HG02678 (cell line): ENCODE results near the gene INF2.
A peak's percentile ranks its signal among the peaks of the same experiment; 100 is the strongest.
"Not testable (repeated sequence)": the region's sequence is repeated elsewhere in the genome, so short reads cannot be mapped to it uniquely, and the experiment has no call there.

Source experiments
- ATAC-seq: cut with Tn5 transposase; IDR thresholded peaks from one replicate; pipeline ENCODE4 v1.9.1; 2021; ENCODE audit warnings: mild to moderate bottlenecking, moderate library complexity; ENCODE audit not compliant: unreplicated experiment

INF2 gene

GRCh38 chr14:104657101-104657524 lies 32.3 kb upstream of the INF2 start:
- no peak for ATAC-seq

GRCh38 chr14:104657563-104658324 lies 31.7 kb upstream of the INF2 start:
- ATAC-seq, result no peak

GRCh38 chr14:104658325-104658712 lies 31.1 kb upstream of the INF2 start:
- ATAC-seq, result no peak

GRCh38 chr14:104659146-104659545 lies 30.3 kb upstream of the INF2 start:
- ATAC-seq, result no peak

- peak; percentile 33 for ATAC-seq
Observed at GRCh38 chr14:104659764-104660523, 29.5 kb upstream of the INF2 start.

GRCh38 chr14:104660597-104660996 lies 28.8 kb upstream of the INF2 start:
- ATAC-seq, result peak; percentile 54

- ATAC-seq, result no peak
Observed at GRCh38 chr14:104661086-104661485, 28.3 kb upstream of the INF2 start.

- not testable (repeated sequence) for ATAC-seq
Observed at GRCh38 chr14:104661528-104662157, 27.8 kb upstream of the INF2 start.

GRCh38 chr14:104662472-104662871 lies 26.9 kb upstream of the INF2 start:
- ATAC-seq, result not testable (repeated sequence)

- ATAC-seq, result no peak
Observed at GRCh38 chr14:104664107-104664506, 25.3 kb upstream of the INF2 start.

GRCh38 chr14:104664588-104664987 lies 24.8 kb upstream of the INF2 start:
- ATAC-seq, result no peak

GRCh38 chr14:104665114-104665656 lies 24.2 kb upstream of the INF2 start:
- no peak for ATAC-seq

- no peak for ATAC-seq
Observed at GRCh38 chr14:104665657-104666522, 23.5 kb upstream of the INF2 start.

GRCh38 chr14:104666523-104666895 lies 22.9 kb upstream of the INF2 start:
- ATAC-seq, result not testable (repeated sequence)

GRCh38 chr14:104666981-104667380 lies 22.4 kb upstream of the INF2 start:
- ATAC-seq, result no peak

GRCh38 chr14:104669697-104670096 lies 19.7 kb upstream of the INF2 start:
- ATAC-seq, result no peak

- ATAC-seq, result not testable (repeated sequence)
Observed at GRCh38 chr14:104671330-104671977, 18.0 kb upstream of the INF2 start.

GRCh38 chr14:104672119-104672518 lies 17.3 kb upstream of the INF2 start:
- ATAC-seq, result not testable (repeated sequence)

- ATAC-seq, result no peak
Observed at GRCh38 chr14:104673481-104673880, 15.9 kb upstream of the INF2 start.

- ATAC-seq, result no peak
Observed at GRCh38 chr14:104675447-104675846, 14.0 kb upstream of the INF2 start.
